Nephron (organoid): ENCODE data around the gene PRKG1.

ENCODE experiments used
- H3K27ac Mint-ChIP-seq, 3 experiments: 2 replicates each; pipeline ENCODE4 v1.8.0; 2020; ENCODE audit warnings: mixed read lengths in 3 of 3, mild to moderate bottlenecking in 2 of 3, moderate library complexity in 1 of 3
- H3K27me3 Mint-ChIP-seq: 2 replicates; pipeline ENCODE4 v1.8.0; 2021; ENCODE audit warnings: low read depth, mild to moderate bottlenecking, moderate library complexity, mixed read lengths
- H3K36me3 Mint-ChIP-seq: 2 replicates; pipeline ENCODE4 v1.8.0; 2020; ENCODE audit warnings: low read depth, mixed read lengths
- H3K4me1 Mint-ChIP-seq: 2 replicates; pipeline ENCODE4 v1.8.0; 2020; ENCODE audit warnings: mixed read lengths
- H3K4me3 Mint-ChIP-seq, 3 experiments: 2 replicates each; pipeline ENCODE4 v1.8.0; 2020; ENCODE audit warnings: mild to moderate bottlenecking in 3 of 3, mixed read lengths in 3 of 3, moderate library complexity in 2 of 3
- H3K9me3 Mint-ChIP-seq: 2 replicates; pipeline ENCODE4 v1.8.0; 2020; ENCODE audit warnings: mixed read lengths
- TF ChIP-seq, protein P1 (sequence below), 3 experiments: fragments of 200-600 bp; sonication (generic); IDR thresholded peaks; one replicate each; pipeline ENCODE4 v1.5.0; 2021; ENCODE audit warnings: antibody characterized with exemption in 3 of 3; ENCODE audit not compliant: unreplicated experiment in 3 of 3

Gene PRKG1

DNA sequence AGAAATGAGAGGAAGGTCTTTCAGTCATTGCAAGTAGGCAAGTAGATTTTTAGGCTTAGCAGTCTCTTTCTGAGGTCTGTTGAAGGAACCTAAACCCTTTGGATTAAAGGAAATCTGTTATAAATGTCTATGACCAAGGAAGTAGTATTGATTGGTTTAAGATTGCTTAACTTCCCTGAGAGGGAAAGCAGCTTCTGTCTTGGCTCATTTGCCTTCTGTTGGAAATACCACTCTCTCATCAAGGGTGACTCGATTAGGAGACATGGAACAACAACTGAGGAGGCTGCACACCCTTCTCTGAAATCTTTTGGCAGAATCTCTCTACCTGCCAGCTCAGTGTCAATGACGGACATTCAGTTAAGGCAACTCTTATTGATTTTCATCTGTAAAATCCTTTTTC is 282.9 kb downstream of the PRKG1 start:
- H3K36me3 Mint-ChIP-seq: no peaks in the 10 kb centered on the region
- H3K4me1 Mint-ChIP-seq: peaks cover 6% of the 10 kb centered on the region
- peaks cover 10% of the 10 kb centered on the region for H3K9me3 Mint-ChIP-seq
- TF ChIP-seq, protein P1, sequence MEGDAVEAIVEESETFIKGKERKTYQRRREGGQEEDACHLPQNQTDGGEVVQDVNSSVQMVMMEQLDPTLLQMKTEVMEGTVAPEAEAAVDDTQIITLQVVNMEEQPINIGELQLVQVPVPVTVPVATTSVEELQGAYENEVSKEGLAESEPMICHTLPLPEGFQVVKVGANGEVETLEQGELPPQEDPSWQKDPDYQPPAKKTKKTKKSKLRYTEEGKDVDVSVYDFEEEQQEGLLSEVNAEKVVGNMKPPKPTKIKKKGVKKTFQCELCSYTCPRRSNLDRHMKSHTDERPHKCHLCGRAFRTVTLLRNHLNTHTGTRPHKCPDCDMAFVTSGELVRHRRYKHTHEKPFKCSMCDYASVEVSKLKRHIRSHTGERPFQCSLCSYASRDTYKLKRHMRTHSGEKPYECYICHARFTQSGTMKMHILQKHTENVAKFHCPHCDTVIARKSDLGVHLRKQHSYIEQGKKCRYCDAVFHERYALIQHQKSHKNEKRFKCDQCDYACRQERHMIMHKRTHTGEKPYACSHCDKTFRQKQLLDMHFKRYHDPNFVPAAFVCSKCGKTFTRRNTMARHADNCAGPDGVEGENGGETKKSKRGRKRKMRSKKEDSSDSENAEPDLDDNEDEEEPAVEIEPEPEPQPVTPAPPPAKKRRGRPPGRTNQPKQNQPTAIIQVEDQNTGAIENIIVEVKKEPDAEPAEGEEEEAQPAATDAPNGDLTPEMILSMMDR (IDR thresholded peaks at IDR 0.05; ENCODE audit: unreplicated experiment in 3 of 3): no peak
- no peak overlapping the region for H3K4me3 Mint-ChIP-seq
- no peaks in the 10 kb centered on the region for H3K27me3 Mint-ChIP-seq
- H3K27ac Mint-ChIP-seq: no peak overlapping the region

- Mint-ChIP-seq H3K36me3 (no peaks in the 10 kb centered on the region), H3K9me3 (peaks cover 2% of the 10 kb centered on the region), H3K4me1 (peaks cover 6% of the 10 kb centered on the region), H3K4me3 (no peak overlapping the region), H3K27ac (no peak overlapping the region), H3K27me3 (no peaks in the 10 kb centered on the region)
- TF ChIP-seq, protein P1 (IDR thresholded peaks at IDR 0.05; ENCODE audit: unreplicated experiment in 3 of 3): no peak
Measured at GRCh38 chr10:51358227-51358626, 283.9 kb downstream of the PRKG1 start.

DNA sequence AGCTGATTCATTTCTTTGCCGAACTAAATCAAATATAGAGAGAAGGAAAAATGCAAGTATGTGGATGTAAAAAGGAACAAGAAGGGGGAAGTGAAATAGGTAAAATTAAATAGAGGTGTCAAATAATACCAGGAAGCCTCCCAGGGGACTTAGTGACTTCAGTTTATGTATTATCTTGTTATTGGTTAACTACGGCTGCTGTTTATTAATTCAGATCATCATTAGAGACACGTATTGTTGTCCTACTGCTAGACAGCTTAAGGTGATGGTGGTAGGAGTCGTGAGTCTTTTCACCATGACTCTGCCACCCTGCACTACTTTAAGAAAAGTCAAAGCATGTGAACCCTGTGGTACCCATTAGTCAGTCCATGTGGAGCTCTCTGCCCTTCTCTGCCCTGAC is 289.1 kb downstream of the PRKG1 start:
- Mint-ChIP-seq H3K27me3 (no peaks in the 10 kb centered on the region), H3K4me3 (no peak overlapping the region), H3K36me3 (no peaks in the 10 kb centered on the region), H3K4me1 (peaks cover 23% of the 10 kb centered on the region), H3K27ac (no peak overlapping the region), H3K9me3 (no peaks in the 10 kb centered on the region)
- TF ChIP-seq, protein P1 (IDR thresholded peaks at IDR 0.05; ENCODE audit: unreplicated experiment in 3 of 3): no peak

GRCh38 chr10:51364674-51365073 is 290.4 kb downstream of the PRKG1 start:
- no peak overlapping the region for H3K4me3 Mint-ChIP-seq
- no peak overlapping the region for H3K27ac Mint-ChIP-seq
- TF ChIP-seq, protein P1 (IDR thresholded peaks at IDR 0.05; ENCODE audit: unreplicated experiment in 3 of 3): no peak
- H3K4me1 Mint-ChIP-seq: peaks cover 21% of the 10 kb centered on the region
- H3K9me3 Mint-ChIP-seq: no peaks in the 10 kb centered on the region
- H3K27me3 Mint-ChIP-seq: no peaks in the 10 kb centered on the region
- no peaks in the 10 kb centered on the region for H3K36me3 Mint-ChIP-seq

- H3K27ac Mint-ChIP-seq: no peak overlapping the region
- no peaks in the 10 kb centered on the region for H3K9me3 Mint-ChIP-seq
- no peak overlapping the region for H3K4me3 Mint-ChIP-seq
- no peaks in the 10 kb centered on the region for H3K36me3 Mint-ChIP-seq
- TF ChIP-seq, protein P1 (IDR thresholded peaks at IDR 0.05; ENCODE audit: unreplicated experiment in 3 of 3): no peak
- H3K4me1 Mint-ChIP-seq: peaks cover 21% of the 10 kb centered on the region
- no peaks in the 10 kb centered on the region for H3K27me3 Mint-ChIP-seq
Measured at GRCh38 chr10:51366044-51366443, 291.8 kb downstream of the PRKG1 start.

- H3K27ac Mint-ChIP-seq: peak overlapping the region in 1 of 3 experiments; percentile 64
Measured at GRCh38 chr10:51367127-51367526, 292.8 kb downstream of the PRKG1 start.

More at GRCh38 chr10:51367127-51367526, 292.8 kb downstream of the PRKG1 start:
- Mint-ChIP-seq H3K36me3 (no peaks in the 10 kb centered on the region), H3K4me1 (peaks cover 21% of the 10 kb centered on the region), H3K27me3 (no peaks in the 10 kb centered on the region), H3K4me3 (peak overlapping the region in 2 of 3 experiments; percentile 43 to 56), H3K9me3 (no peaks in the 10 kb centered on the region)
- TF ChIP-seq, protein P1 (IDR thresholded peaks at IDR 0.05; ENCODE audit: unreplicated experiment in 3 of 3): no peak
